ENCODE measurements around the gene PRPF19. TPM values are rescaled to one million over a fixed set of nuclear protein-coding genes. Genes with fewer than 3 reads are reported as not detected.
A peak's percentile ranks its signal among the peaks of the same experiment; 100 is the strongest.

The PRPF19 gene
- total and polyA plus RNA-seq, 2 of the 4 experiments (the other 2 are of a cell fraction): 29.8 to 50.4 TPM

GRCh38 chr11:60918251-60918938 is 12.0 kb upstream of the PRPF19 start:
- Histone ChIP-seq H3K4ac (ENCODE audit: low read depth, low read length) (no peak overlapping the region), H3K79me1 (ENCODE audit: low read depth in 1 of 2, low read length in 2 of 2) (peaks cover 23 to 58% of the 10 kb centered on the region in 2 experiments), H2BK5ac (ENCODE audit: low read depth, low read length, poor library complexity, severe bottlenecking) (no peak overlapping the region), H3K4me1 (ENCODE audit: control insufficient read depth, insufficient read depth, low read length) (peaks cover 7% of the 10 kb centered on the region), H3K9me1 (ENCODE audit: insufficient read depth, low read length) (peaks cover 14% of the 10 kb centered on the region), H4K20me1 (ENCODE audit: insufficient read depth, low read length) (peaks cover 14% of the 10 kb centered on the region; the same call in 1 of the 2 replicates), H3K4me2 (ENCODE audit: low read depth, low read length) (no peak overlapping the region), H3K9ac (ENCODE audit: low read depth, low read length) (no peak overlapping the region), H3K27me3 (ENCODE audit: control insufficient read depth, insufficient read depth, low read length) (no peaks in the 10 kb centered on the region), H2AFZ (replicated peaks; ENCODE audit: low read length, poor library complexity) (no peak overlapping the region), H3K27ac (ENCODE audit: insufficient read depth, low read length) (no peak overlapping the region), H3K36me3 (ENCODE audit: control insufficient read depth, insufficient read depth, low read length) (peaks cover 26% of the 10 kb centered on the region), H3K9me3 (ENCODE audit: control insufficient read depth, insufficient read depth, low read length) (no peaks in the 10 kb centered on the region), H2AK9ac (replicated peaks; ENCODE audit: low read depth, low read length, poor library complexity) (peak overlapping the region; percentile 68), H3K23ac (ENCODE audit: low read depth, low read length) (no peak overlapping the region), H2AK5ac (ENCODE audit: low read depth, low read length) (no peak overlapping the region), H2BK20ac (ENCODE audit: low read depth, low read length) (no peak overlapping the region), H4K91ac (ENCODE audit: insufficient read depth, low read depth, low read length) (no peak overlapping the region), H4K8ac (ENCODE audit: low read depth in 2 of 2, low read length in 2 of 2) (no peak overlapping the region), H3K56ac (ENCODE audit: extremely low read depth, insufficient read depth, low read length) (no peak overlapping the region), H2BK15ac (ENCODE audit: low read depth, low read length) (no peak overlapping the region), H4K5ac (ENCODE audit: low read depth, low read length) (no peak overlapping the region), H2BK120ac (ENCODE audit: low read depth, low read length) (no peak overlapping the region), H3K14ac (replicated peaks; ENCODE audit: low read depth, low read length) (peak overlapping the region; percentile 10; the same call in 1 of the 2 replicates), H3K18ac (ENCODE audit: low read depth, low read length) (no peak overlapping the region), H3K4me3 (ENCODE audit: insufficient read depth, low read depth, low read length) (no peak overlapping the region)
- in situ Hi-C loops (cut with MboI; ENCODE audit: low sequenced_read_pairs): loop anchor here (25.0 kb wide), 1 partner anchor 1331 kb away; no protein-coding TSS in a partner anchor
- CTCF ChIA-PET: no interaction called here
- BruUV-seq (replicated peaks): no TSS peak
- dilution Hi-C loops (cut with HindIII; ENCODE audit: low sequenced_read_pairs, unreplicated experiment): no loop called here
- WGBS, 2 experiments (ENCODE audit: extremely low coverage in 2 of 2, insufficient read length in 1 of 2): no CpG with 5 or more reads among the region's 4 CpGs
- ATAC-seq (ENCODE audit: low read depth): no peak
- DNase-seq: no peak
- POLR2A ChIA-PET (ENCODE audit: unreplicated experiment): no interaction called here
- intact Hi-C loops (cut with micrococcal nuclease): no loop called here
- TF ChIP-seq, protein P1, sequence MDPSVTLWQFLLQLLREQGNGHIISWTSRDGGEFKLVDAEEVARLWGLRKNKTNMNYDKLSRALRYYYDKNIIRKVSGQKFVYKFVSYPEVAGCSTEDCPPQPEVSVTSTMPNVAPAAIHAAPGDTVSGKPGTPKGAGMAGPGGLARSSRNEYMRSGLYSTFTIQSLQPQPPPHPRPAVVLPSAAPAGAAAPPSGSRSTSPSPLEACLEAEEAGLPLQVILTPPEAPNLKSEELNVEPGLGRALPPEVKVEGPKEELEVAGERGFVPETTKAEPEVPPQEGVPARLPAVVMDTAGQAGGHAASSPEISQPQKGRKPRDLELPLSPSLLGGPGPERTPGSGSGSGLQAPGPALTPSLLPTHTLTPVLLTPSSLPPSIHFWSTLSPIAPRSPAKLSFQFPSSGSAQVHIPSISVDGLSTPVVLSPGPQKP (IDR thresholded peaks at IDR 0.05; ENCODE audit: borderline replicate concordance, low read depth, low read length): no peak
- TF ChIP-seq CEBPB (IDR thresholded peaks at IDR 0.05; ENCODE audit: low read depth, low read length): no peak
- TF ChIP-seq CHD1 (IDR thresholded peaks at IDR 0.05; ENCODE audit: low read depth, low read length): no peak
- TF ChIP-seq MAFK (IDR thresholded peaks at IDR 0.05; ENCODE audit: low read depth, low read length): no peak
- TF ChIP-seq RFX5 (IDR thresholded peaks at IDR 0.05; ENCODE audit: low read depth, low read length): no peak
- no peak for TF ChIP-seq POLR2A (IDR thresholded peaks at IDR 0.05; ENCODE audit: low read depth, low read length)
- no peak for TF ChIP-seq RCOR1 (IDR thresholded peaks at IDR 0.05; ENCODE audit: insufficient replicate concordance, low read length)
- no peak for TF ChIP-seq MXI1 (IDR thresholded peaks at IDR 0.05; ENCODE audit: borderline replicate concordance, low read depth, low read length)
- TF ChIP-seq FOS (IDR thresholded peaks at IDR 0.05; ENCODE audit: low read depth, low read length): no peak
- TF ChIP-seq, protein P2, sequence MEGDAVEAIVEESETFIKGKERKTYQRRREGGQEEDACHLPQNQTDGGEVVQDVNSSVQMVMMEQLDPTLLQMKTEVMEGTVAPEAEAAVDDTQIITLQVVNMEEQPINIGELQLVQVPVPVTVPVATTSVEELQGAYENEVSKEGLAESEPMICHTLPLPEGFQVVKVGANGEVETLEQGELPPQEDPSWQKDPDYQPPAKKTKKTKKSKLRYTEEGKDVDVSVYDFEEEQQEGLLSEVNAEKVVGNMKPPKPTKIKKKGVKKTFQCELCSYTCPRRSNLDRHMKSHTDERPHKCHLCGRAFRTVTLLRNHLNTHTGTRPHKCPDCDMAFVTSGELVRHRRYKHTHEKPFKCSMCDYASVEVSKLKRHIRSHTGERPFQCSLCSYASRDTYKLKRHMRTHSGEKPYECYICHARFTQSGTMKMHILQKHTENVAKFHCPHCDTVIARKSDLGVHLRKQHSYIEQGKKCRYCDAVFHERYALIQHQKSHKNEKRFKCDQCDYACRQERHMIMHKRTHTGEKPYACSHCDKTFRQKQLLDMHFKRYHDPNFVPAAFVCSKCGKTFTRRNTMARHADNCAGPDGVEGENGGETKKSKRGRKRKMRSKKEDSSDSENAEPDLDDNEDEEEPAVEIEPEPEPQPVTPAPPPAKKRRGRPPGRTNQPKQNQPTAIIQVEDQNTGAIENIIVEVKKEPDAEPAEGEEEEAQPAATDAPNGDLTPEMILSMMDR (conservative IDR thresholded peaks at IDR 0.05; ENCODE audit: low read depth, low read length): no peak
- no peak for TF ChIP-seq SMC3 (IDR thresholded peaks at IDR 0.05; ENCODE audit: low read depth, low read length)
- TF ChIP-seq BHLHE40 (IDR thresholded peaks at IDR 0.05; ENCODE audit: low read depth, low read length): no peak
- TF ChIP-seq RAD21 (IDR thresholded peaks at IDR 0.05; ENCODE audit: low read length): no peak
